Measurements from ENCODE around the gene OR5B2.
"Not testable (repeated sequence)": the region's sequence is repeated elsewhere in the genome, so short reads cannot be mapped to it uniquely, and the experiment has no call there.

The OR5B2 gene

DNA sequence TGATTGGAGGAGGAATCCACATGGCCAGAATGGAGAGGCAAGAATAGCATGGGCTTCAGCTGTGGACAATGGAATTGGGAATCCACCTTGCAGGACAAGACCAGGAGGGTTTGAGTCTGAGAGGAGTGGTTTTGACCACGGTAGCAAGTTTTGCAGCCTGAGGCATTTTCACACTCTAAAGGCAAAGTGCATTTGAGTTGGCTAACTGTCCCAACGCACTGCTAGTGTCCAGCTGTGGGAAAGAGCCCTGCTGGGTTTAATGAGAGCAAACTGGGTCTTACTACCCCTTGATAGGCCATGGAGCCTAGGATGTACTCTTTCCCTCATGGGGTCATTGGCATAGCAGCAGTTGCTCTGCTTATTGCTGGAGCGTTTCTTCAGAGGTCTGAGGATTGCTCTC lies at the start of gene OR5B2:
OR5B2 (minus strand) TSS at position 101 of the 400 bp plus-strand sequence. CDS start 4,860 bp downstream, outside the sequence.
- DNase-seq = no peak

DNA sequence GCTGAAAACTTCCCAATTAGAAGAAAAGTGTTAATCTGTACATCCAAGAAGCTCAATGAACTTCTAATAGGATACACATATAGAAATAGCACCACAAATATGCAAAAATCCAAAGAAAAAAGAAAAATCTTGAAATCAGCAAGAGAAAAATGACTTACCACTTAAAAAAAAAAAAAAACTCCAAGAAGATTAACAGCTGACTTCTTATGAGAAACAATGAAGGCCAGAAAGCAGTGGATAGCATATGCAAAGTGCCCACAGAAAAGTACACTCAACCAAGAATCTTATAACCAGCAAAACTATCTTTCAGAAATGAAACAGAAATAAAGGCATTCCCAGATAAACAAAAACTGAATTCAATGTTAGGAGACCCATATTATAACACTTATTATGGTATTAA lies 44.0 kb upstream of the OR5B2 start:
- DNase-seq = no peak

DNA sequence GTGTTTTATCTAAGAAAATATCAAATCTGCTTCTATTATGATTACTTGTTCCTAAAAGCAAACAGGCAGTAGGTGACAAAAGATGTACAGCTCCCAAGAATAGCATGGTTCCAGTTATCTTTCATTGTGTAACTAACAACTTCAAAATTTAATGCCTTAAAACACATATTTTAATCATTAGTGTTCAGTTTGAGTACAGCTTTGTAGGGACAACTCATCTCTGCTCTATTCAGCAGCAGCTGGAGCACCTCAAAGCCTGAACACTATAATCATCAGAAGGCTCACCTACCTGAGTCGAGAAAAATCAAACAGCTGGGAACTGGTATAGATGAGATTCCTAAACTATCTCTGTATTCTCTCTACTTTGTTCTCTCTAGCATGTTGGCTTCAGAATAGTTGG lies 38.4 kb upstream of the OR5B2 start:
- no peak for DNase-seq

DNA sequence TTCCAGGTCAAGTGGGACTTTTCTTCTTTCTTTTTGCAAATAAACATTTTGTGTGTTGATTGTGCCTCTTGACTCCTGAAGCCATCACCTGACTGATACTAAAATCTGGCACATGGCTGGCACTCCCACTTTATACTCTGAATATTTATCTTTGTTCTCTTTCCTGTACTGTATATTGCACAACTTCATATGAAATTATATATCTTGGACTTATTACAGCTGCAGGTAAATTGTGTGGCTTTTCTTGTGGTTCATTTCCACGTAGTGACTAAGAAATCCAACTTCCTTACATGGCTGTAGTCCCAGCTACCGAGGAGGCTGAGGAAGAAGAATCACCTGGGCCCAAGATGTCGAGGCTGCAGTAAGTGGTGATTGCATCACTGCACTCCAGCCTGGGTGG lies 37.8 kb upstream of the OR5B2 start:
- no peak for DNase-seq

DNA sequence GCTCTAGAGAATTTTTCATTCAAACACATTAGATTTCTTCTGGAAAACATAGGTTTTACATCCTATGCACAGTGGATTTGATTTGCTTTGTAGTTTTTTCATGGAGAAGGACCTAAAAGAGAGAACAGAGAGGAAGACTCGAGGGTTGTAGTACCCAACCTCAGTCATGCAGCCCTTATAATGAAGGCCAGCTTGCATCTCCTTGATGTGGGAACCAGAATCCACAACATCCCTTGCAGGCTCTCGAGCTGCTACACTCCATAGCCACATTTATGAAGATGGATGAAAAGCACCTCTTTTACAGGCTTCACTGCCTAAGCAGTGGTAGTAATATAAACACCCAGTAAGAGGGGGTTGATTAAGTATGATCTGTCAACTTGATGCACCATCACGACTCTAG lies 23.7 kb upstream of the OR5B2 start:
- DNase-seq = no peak

DNA sequence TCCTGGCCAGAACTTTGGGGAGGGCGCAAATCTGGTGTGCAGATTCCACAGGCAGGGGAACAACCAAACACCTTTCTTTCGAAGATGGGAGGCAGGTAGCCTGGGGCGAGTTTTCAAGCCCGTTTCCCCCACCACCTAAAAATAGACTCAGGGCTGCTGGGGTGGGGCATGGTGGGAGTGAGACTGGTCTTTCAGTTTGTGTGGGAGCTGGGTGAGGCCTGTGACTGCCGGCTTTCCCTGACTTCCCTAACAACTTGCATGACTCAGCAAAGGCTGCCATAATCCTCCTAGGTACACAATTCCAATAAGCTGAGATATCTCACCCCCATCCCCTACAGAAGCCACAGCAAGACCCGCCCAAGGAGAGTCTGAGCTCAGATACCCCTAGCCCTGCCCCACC lies 18.4 kb upstream of the OR5B2 start:
- DNase-seq = no peak

DNA sequence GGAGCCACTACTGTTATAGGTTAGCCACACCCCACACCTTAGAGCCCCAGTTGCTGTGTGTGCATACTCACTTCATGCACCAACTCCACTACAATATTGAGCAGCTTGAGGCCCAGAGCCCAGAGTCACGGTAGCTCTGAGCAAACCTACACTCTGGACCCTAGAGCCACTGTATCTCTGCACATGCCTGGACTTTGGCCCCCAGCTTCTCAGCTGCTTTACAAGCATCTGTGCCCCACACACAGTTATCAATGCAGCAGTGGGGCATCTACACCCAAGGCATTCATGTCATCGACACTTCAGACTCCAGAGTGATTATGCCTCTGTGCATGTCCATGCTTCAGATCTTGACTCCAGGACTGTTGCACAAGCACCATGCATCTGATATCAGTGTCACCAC lies 16.4 kb upstream of the OR5B2 start:
- DNase-seq = no peak

DNA sequence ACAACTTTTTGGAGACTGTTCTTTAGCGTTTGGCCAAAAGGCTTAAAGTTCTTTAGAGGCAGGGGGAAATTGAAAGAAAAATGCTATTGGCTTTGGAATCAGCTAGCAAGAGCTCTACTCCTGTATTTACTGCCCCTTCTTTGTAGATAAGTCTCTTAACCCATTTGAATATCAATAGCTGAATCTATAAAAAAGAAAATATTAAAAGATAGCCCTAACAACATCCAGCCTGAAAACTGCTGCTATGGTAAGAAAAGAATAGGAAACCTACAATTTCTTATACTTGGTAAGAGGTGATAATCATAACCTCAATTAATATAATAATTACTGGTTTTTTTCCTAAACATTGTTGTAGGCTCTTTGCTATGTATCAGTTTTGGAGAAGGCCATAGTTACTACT lies 14.2 kb upstream of the OR5B2 start, which contains the start of gene OR5B12:
OR5B12 (minus strand) TSS at position 101 of the 400 bp plus-strand sequence. CDS start 2,085 bp downstream, outside the sequence.
- DNase-seq = no peak

DNA sequence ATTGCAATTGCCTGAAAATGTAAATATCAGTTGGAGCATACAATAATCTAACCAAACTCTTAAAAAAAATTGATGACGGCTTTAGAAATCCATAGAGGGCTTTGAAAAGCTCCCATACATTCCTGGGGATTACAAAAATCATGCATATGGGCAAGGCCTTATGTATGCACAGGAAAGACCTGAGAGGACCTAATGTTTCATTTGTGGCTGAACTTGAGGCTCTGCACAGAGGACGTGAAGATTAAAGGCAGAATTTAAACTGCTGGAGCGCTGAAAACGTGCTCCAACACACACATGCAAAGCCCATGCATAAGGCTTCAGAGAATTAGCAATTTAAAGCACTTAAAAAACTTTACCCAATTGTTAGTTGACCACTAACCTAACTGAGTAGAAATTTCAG lies 10.6 kb upstream of the OR5B2 start:
- DNase-seq = no peak

DNA sequence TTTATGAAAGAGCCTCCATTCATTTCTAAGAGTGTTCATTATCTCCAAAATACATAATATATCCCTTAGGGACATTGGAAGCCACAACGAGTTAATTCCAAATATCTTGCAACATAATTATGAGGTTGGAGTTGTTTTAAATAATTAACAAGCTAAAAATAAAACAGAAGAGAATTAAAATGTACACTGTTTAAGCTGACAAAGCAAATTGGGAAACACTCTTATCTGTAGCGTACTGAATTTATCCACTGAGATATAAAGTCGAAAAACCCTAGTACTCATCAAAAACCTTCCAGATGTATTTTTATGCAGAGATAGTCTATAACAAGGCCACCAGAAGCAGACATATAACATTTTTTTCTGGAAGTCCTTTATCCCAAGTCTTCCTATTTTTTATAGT lies 6.3 kb upstream of the OR5B2 start:
- no peak for DNase-seq

DNA sequence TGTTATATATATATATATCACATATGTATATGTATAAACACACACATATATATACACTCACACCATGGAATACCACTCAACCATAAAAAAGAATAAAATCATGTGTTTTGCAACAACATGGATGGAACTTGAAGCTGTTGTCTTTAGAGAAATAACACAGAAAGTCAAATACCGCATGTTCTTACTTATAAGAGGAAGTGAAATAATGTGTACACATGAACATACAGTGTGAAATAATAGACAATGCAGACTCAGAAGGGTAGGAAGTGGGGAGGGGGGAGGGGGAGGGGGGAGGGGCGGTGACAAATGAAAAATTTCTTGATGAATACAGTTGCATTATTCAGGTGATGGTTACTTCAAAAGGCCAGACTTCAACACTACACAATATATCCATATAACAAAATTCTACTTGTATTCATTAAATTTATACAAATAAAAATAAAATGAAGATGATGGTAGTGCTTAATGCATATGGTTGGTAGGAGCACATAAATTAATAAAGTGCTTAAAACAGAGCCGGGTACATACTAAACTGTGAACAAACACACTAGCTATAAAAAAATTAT lies 5.8 kb upstream of the OR5B2 start:
- no peak for DNase-seq

DNA sequence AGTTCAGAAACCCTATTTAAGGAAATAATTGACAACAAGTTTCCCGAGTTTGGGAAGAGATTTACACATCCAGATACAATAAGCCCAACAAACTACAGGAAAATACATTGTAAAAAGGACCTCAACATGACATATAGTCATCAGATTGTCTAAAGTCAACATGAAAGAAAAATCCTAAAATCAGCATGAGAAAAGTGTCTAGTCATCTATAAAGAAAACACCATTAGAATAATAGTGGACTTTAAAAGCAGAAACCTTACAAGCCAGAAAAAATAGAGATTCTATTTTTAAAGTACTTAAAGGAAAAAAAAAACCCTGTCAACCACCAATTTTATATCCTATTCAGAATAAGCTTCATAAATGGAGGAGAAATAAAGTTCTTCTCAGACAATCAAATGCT lies 1.4 kb upstream of the OR5B2 start:
- DNase-seq = no peak

DNA sequence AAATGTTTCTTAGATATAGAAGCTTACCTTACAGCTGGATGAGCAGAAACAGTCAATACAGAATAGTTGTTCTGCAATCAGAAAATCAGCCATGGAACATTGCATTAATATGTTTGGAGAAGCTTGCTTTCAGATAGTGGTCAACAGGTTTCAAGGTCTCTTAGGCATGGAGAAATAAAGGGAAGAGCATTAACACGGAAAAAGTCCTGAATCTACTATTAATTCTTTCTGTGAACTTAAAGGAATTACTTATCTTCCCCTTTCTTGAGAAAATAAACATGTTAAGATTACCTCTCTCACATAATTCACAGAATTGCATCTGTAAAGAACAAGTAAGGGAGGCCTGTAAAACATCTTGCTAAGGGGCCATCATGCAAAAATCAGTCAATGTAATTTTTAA lies 21.1 kb downstream of the OR5B2 start, which contains the start of gene OR5B3:
OR5B3 (minus strand) TSS at position 101 of the 400 bp plus-strand sequence. CDS start 3,465 bp downstream, outside the sequence.
- no peak for DNase-seq

DNA sequence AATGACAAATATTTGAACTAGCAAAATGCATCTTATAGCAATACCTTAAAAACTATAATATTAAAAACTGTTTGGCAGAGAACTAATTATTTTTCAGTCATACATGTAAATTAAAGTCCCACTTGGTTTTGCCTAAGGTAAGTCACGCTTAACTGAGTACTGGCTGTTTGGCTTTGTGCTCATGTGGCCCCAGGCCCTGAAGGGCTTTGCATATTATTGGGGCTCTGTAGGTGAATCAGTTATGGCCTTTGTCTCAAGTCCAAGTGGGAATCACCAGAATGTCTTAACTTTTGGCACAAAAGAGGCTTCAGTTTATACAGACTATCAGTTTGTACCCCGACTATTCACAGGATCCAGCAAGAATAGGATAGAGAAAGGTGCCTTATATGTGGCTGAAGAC lies 28.3 kb downstream of the OR5B2 start:
- DNase-seq = not testable (repeated sequence)

DNA sequence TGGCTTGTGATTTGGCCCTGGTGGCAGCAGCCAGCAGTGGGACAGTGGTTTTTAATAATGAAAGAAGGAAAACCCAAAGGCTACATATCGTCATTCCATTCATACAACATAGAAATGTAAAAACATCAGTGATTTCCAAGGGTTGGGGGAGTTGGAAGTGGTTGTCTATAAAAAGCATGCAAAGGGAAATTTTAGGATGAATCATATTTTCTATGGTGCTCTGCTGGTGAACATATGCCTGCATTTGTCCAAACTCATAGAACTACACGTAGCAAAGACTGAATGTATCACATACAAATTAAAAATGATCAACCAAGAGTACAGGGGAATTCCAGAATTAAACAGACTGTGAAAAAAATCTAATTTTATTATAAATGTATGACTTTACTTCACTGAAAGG lies 32.3 kb downstream of the OR5B2 start:
- no peak for DNase-seq

DNA sequence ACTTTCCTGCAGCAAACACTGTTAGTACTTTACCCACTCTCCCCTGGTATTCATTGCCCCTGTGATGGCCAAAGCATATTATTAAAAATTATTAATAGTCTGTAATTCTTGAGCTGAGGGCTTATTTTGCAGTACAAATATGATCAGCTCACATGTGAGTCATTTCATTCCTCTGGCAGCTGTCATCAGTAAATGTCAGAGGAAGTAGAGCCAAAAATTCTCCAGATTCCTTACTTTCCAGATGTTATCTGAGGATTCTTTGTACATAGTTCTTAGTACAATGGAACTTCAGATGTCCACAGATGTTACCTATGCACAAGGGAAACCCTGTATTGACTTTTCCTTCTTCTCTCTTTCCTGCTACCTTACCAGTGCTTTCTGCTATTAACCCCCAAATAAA lies 33.7 kb downstream of the OR5B2 start:
- DNase-seq = no peak

DNA sequence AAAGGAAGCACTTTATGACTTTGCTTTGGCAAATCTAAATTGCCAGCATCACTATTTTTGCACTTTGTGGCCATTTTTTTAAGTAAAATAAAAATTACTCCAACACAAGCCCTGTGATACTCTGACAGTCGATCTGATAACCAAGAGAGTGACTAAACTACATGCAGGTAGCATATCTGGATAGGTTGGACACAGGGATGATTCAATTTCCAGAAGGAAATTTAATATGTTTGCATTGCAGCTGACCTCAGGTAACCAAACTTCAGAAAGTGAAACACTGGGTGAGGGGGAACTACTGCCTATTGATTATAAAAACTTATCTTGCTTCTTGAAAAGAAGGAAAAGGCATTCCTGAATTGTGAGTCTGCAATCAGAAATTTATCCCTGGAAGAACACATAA lies 35.2 kb downstream of the OR5B2 start:
- no peak for DNase-seq

DNA sequence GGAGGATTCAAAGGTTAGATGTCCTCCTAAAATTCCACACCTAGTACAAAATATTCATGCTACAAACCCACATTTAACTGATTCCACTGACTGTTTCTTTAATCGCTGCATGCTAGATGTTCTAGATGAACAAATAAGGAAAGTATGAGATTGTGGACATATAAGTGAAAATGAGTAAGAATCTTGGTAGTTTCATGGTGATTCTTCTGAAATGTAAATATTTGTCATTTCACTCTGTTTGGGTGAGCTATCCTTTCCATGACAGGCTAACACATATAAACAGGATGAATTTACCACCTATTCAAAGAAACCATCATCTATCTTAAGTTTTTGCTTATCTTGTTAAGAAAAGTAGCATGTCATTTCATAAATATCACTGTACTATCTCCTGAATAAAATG lies 36.0 kb downstream of the OR5B2 start:
- DNase-seq = no peak

DNA sequence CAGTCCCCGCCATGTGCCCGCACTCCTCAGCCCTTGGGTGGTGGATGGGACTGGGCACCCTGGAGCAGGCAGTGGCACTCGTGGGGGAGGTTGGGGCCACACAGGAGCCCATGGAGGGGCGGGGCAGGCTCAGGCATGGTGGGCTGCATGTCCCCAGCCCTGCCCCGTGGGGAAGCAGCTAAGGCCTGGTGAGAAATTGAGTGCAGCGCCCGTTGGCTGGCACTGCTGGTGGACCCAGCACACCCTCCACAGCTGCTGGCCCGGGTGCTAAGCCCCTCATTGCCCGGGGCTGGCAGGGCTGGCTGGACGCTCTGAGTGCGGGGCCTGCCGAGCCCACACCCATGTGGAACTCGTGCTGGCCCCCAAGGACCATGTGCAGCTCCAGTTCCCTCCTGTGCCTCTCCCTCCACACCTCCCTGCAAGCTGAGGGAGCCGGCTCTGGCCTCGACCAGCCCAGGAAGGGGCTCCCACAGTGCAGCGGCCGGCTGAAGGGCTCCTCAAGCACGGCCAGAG lies 37.3 kb downstream of the OR5B2 start:
- no peak for DNase-seq

Data from activated naive CD4-positive, alpha-beta T cell treated with Interleukin-2 at 50 U/mL for 16 hours (primary cell).